Smooth muscle cell of the brain vasculature (primary cell): ENCODE measurements around the gene CTNNA2.

Source experiments
- DNase-seq: peaks from one replicate; pipeline ENCODE4 v3.0.0-alpha.2; 2012; ENCODE audit warnings: low read depth, low spot score

CTNNA2 gene

DNA sequence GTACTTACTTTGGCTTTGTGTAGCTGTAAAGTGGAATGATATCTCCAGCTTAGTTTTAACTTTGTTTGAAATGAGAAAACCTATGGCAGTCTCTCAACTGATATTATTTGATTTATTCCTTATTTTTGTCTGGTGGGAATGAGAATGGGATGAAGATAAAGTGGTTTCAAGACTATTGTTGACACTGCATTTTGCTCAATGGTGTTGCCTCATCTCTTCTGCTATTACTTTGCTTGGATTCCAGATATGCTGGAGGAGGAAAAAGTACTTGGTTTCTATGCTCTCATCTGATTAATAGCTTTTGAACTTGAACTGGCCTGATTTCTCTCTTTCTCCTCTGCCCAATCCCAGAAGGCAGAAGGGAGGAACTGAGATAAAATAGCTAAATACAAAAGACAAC lies 198.2 kb downstream of the CTNNA2 start:
- no peak for DNase-seq

DNA sequence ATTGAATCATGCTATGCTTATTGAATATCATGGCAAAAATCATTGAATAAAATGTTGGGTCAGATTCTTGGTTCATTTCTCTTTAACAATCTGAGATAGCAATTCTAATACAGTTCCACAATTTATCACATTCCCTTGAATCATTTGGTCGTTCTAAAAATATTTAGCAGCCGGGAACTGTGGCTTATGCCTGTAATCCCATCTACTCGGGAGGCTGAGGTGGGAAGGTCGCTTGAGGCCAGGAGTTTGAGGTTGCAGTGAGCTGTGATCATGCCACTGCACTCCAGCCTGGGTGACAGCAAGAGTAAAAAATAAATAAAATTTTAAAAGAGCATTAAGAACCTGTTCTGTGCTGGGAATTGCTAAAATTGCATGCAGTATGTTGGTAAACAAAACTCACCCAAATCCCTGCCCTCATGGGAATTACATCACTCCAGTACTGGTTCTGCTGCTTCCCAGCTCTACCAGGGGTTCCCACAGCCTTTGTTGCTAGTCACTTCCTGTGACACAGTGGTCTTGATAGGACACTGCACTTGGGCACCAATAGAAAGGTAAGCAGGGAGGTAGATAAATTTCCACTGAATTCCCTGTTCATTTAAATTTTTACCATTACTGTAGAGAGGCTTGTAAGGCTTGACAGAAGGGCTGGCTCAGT lies 200.4 kb downstream of the CTNNA2 start:
- no peak for DNase-seq

DNA sequence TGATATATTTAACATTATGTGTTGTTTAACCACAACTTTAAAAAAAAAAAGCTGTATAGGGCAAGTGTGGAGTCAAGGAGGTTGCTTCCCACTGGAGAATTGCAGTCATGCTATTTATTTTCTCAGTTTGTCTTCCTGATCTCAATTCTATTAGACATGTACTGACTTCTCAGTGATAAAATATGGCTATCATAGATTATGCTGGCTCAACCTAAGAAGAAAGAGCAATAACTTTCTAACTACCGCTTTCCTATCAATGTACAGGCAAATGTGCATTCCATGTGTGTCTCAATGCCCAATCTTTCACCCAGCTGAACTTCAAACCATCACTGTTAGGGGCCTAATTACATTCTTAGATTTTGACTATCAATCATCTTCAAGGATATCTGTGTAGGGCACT lies 201.4 kb downstream of the CTNNA2 start:
- DNase-seq, result no peak

DNA sequence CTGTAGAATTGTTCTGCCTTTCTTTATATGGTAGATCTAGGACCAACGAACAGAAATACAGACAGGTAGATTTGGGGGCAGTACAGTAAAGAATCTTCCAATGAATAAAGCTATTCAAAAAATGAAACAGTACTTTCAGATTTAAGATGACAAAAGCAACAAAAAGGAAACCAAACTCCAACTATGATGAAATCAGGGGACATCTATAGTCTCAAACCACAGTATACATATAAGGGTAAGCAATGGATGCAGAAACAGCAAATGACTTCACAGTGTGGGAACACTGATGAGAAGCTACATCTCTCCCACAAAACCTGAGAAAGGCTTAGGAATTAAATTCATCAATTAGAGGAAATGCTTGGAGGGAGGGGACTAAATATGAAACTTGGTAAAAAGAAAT lies 202.5 kb downstream of the CTNNA2 start:
- no peak for DNase-seq

DNA sequence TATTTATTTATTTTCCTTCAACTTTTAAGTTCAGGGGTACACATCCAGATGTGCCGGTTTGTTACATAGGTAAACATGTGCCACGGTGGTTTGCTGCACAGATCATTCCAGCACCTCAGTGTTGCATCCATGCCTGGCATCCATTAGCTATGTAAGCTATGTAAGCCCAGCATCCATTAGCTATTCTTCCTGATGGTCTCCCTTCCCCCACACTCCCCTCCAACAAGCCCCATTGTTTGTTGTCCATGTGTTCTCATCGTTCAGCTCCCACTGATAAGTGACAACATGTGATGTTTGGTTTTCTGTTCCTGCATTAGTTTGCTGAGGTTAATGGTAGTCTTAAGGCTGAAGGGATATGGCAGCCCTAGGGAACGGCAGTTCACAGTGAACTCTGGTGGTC lies 203.4 kb downstream of the CTNNA2 start:
- DNase-seq, result no peak

DNA sequence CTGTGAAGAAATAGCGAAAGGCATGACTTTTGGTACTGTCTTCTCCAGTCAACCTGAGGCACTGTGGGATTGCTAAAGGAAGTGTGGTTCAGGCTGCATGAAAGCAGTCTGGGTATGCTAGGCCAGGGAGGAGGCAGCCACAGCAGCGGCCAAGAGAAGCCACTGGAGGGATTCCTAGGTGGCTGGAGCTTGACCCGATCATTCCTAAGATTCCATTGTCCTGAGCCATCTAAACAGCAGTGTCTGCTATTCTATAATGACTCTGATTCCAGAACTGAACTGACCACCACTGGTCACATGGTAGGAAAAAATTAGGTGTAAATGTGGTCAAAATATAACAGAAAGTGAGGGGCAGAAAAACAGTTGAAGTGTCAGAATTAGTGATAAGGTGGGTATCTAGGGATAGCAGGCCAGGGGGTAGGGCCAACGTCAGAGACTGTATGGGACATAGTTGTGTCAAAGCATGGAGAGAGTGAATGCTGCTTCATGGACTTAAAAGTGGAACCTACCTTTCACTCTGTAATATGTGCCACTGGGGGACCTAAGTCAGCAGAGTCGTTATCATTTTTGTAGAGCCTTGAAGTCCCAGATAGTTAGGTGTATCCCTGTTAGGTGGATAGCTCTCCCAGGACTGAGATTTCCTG lies 204.6 kb downstream of the CTNNA2 start:
- peak; percentile 29 for DNase-seq

DNA sequence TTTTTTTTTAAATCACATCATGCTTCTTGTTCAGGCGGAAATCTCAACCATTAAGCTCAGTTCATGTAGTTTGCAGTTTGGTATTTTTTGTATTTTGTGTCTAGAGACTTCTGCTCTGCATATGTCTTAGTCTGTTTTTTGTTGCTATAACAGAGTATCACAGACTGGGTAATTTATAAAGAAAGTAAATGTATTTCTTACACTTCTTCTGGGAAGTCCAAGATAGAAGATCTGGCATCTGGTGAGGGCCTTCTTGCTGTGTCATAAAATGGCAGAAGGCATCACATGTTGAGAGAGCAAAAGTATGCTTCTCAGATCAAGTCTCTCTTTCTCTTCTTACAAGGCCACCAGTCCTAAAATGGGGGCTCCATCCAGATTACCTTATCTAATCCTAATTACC lies 208.2 kb downstream of the CTNNA2 start:
- DNase-seq, result no peak

DNA sequence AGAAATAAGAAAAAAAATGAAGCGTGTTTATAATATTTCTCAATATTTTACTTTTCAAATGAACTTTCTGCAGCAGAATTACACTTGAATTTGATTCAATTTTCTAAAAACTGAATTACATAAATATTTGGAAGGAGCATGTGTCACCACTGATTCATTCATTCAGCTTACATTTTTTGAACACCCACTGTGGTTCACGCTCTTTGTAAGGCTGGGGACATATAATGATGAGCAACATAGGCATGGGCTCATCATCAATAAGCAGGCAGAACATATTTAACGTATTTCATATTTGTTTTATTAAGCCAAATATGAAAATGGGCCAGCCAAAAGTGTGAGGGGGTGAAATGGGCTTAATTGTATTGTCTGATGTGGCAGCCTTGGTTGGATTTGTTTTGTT lies 209.1 kb downstream of the CTNNA2 start:
- no peak for DNase-seq

DNA sequence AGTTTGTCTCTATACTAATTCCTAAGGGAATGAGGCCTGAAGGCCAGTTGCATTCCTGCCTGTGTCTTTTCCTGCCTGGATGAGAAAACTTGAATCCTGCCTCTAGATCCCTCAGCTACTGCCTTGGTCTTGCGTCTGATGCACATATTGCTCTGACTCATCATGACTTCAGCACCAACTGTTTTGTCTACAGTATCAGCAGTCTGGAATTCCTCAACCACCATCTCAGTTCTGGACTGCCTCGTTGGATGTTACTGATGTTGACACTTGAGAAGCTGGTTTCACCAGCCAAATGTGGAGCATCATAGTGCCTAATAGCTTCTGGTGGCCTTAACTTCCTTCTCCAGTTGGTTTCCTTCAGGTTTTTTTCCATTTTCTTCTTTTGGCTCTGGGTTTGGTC lies 211.0 kb downstream of the CTNNA2 start:
- DNase-seq, result peak; percentile 17

DNA sequence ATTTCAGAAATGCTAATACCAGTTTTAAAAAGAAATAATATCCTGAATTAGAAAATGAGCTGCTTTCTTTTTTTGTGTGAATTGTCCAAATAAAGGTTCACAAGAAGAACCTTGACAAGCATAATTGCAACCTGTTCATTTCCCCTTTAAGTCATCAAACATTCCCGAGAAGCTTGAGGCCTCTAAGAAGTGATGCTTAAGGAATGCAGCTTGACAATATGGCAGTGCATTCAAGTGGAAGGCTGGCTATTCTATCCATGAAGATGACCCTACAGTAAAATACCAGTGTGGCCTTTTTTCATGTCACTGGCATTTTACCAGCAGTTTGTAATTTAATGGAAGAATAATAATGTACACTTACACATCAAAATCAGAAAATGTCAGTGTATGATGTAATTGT lies 216.7 kb downstream of the CTNNA2 start:
- no peak for DNase-seq

DNA sequence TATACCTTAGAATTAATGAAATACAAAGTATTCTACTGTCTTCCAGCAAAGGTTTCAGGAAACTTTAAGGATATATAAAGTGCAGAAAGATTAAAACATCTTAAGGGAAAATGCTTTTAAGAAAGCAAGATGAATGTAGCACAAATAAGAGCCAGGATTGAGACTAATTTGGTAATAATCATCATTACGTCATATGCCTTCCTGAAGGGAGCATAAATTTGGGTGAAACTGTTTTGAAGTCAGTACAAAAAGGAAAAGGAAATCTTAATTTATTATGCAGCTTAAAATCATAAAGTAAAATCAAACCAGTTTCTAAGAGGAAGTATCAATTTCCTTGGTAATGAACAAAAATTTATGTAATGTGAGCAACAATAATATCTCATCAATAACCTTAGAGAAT lies 221.7 kb downstream of the CTNNA2 start:
- no peak for DNase-seq

DNA sequence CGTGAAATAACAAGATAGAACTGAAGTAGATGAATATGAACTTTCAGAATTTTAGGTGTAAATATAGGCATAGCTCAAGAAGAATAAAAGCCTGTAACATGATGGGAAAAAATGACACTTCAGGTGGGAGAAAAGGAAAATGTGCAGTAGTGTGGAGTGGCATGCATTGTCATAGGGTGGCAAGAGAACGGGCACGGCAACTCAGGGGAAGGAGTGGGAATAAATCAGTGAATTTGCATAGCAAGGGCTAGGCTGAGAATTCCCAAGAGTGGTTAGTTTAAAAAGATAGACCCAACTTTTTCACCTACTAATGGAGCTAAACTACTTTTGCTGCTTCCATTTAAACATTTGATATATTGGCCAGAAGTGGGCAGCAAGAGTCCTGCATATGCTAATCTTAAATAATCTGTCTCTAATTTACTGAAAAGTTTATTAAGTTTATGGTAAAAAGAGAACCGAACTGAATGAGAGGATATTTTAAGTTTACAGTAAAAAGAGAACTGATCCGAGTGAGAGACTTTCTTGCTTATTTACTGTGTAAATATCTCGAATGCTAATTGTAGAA lies 228.1 kb downstream of the CTNNA2 start:
- no peak for DNase-seq

DNA sequence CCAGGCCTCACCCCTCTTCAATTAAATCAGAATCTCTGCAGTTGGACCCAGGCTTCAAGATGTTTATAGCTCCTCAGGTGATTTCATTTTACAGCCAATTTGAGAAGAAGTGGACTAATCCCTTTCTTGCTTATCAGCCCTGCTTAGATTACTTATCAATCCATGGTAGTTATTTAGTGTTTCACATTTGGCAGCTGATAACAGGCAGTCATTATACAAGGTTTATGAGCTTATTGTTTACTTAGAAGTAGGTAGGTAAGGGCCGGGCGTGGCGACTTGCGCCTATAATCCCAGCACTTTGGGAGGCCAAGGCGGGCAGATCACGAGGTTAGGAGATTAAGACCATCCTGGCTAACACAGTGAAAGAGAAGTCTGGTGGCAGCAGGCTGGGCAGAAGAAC lies 237.5 kb downstream of the CTNNA2 start:
- no peak for DNase-seq

DNA sequence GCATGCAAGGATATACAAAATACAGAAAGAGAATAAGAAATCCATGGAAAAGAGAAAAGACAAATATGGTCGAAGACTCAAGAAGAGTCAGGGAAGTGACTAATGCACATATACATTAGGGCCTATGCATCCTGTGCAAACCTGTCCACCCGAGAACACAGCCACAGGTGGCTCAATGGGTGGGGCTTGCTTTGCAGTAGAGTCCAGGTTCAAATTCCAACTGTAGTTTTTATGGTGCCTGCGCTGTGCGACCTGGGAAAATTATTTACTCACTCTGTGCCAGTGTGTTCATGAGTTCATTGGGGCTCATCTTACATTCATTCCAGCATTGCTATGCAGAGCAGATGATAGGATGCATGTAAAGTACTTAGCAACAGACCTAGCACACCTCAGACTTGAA lies 244.7 kb downstream of the CTNNA2 start:
- no peak for DNase-seq

DNA sequence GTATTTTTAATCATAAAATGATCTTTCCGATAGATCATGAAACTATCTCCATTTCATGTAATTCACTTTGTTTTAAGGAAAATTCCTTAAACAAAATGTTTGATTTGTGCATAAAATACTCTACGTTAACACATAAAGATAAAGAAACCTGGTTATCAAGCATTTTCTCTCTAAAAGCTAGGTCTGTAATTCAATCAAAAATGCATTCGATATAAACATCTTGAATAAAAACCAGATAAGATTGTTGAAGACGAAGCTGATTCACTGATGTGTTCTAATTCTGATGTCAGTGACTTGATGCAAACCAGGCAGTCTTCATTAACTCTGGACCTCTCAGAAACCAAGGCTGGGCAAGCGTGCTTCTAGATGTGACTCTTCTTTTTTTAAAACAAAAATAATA lies 245.2 kb downstream of the CTNNA2 start:
- DNase-seq, result no peak

DNA sequence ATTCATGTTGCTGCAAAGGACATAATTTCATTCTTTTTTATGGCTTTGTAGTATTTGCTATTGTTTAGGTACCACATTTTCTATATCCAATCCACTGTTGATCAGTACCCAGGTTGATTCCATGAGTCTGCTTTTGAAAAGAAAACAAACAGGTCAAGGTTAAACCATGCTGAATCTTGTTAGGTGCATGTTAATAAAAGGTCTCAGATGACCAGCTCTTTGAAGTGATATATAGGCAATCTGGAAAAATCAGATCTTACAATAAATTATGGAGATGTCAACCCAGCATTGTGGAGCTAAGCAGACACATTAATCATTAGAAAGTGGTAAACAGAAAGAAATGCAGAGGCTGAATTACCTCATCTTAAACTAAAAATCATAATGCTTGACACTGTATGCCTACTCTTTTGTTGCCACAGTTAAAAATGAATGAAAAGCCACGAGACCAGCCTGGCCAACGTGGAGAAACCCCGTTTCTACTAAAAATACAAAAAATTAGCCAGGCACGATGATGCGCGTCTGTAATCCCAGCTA lies 246.0 kb downstream of the CTNNA2 start:
- DNase-seq, result no peak

DNA sequence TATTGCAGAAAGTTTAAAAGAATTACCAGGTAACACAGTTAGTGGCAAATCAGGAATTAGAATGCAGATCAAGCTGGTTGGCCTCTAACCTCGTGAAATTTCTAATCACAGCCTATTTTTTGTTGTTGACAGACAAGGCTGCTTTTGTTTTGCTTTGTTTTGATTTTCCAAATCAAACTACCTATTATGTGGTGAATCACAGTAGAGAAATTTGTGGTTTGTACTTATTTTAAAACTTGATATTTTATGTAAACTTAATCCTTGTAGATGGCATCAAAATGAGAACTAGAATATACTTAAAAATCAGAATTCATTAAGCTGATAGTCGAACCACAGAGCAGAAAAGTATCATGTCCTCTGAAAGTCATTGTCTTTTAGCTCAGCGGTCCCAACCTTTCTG lies 258.1 kb downstream of the CTNNA2 start:
- no peak for DNase-seq

DNA sequence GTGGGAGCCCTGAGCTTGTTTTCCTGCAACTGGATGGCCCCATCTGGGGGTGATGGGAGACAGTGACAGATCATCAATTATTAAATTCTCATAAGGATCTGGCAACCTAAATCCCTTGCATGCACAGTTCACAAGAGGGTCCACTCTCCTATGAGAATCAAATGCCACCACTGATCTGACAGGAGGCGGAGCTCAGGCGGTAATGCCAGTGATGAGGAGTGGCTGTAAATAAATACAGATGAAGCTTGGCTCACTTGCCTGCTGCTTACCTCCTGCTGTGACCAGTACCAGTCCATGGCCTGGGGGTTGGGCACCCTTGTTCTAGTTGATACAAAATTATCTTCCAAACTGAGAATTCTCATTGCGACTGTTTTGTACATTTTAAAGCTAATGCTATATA lies 258.6 kb downstream of the CTNNA2 start:
- DNase-seq, result no peak

DNA sequence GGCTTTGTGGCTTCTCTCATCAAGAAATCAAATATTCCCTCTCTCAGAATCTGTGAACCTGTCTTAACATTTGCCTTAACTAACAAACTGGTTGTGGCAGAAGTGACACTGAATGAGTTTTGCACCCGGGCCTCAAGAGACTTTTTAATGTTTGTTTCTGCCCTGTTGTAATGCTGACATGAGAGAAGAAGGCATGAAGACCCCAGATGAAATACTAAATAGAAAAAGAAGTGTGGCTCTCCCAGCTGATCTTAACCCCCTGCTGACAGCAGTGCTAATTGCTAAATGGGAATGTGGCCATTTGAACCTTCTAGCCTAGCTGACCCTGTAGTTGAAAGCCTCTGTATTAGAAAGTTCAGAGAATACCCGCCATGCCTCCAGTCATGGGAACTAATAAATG lies 261.2 kb downstream of the CTNNA2 start:
- DNase-seq, result no peak

DNA sequence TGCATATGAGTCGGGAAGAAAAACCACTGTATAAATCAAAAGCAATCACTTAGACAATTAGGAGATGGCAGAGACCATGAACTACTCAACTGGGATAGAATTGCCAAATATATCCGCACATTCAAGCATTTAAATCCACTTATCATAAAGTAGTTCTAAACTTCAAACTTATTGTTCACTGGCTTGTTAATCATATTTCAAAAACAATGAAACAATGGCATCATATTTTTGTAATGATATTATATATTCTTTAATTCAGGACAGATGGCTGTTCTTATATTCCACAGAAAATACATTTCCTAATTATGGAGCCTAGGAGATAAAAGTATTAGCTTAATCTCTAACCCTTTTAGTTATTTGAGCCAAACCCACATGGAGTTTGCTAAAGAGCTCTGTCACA lies 263.6 kb downstream of the CTNNA2 start:
- no peak for DNase-seq

DNA sequence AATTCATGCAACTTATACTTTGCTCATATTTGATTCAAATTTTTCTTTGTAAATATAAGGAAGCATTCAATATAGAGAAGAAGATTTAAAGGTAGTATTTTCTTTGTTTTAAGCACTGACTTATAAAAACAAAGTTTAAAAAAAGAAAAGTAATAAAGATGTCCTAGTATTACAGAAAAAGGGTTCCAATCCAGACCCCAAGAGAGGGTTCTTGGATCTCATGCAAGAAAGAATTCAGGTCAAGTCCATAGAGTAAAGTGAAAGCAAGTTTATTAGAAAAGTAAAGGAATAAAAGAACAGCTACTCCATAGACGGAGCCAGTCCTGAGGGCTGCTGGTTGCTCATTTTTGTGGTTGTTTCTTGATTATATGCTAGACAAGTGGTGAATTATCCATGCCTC lies 267.9 kb downstream of the CTNNA2 start:
- DNase-seq, result no peak

DNA sequence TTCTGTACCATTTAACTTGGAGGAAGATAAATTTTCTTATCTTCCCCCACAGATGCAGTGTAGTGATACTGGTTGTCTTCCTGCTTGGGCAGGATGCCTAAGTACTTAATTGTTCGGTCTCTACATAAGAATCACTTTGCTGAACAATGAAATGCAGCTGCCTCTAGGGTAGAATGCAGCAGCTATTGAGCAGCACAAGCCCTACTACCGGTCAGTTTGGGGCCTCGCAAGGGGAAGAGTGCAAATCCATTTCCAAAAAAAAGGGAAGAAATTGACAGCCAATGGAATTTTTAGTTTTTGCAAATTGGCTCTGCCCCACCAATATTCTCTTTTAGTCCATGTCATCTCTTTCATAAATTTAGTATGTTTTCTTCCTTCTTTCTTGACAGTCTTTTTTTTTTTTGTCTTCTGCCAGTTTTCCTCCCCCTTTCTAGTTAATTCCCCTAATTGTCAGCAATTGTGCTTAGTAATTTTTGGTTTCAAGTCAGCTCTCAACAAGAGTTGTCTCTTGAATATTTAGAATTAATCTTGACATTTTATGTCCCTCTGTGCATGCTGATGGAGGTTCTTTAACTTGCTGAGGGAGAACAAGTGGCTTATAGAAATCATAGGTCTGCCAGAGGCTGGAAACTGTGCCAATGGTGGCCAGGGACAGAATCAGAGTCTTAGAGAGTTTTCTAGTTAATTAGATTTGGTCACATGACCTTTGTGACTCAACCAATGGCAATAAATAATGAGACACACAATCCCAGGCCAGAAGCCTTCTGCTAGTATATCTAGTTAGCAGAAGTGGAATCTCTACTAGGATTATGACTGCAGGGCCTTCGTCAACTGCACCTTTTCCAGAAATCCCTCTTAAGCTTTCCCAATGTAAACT lies 270.0 kb downstream of the CTNNA2 start:
- DNase-seq, result no peak
